HG02884 (cell line): Measurements from ENCODE around the gene IRX6.

Source experiments
- ATAC-seq: cut with Tn5 transposase; IDR thresholded peaks from one replicate; pipeline ENCODE4 v1.9.1; 2021; ENCODE audit warnings: mild to moderate bottlenecking, moderate library complexity; ENCODE audit not compliant: unreplicated experiment

IRX6 gene

GRCh38 chr16:55323637-55324271, at the start of gene IRX6:
Gene IRX6 (plus strand): TSS chr16:55324203. CDS start chr16:55325092, 889 bp downstream.
- ATAC-seq = no peak

GRCh38 chr16:55274391-55274790, 49.6 kb upstream of the IRX6 start:
- no peak for ATAC-seq

GRCh38 chr16:55275167-55275566, 48.8 kb upstream of the IRX6 start:
- no peak for ATAC-seq

- ATAC-seq = no peak
Measured at GRCh38 chr16:55275869-55276268, 48.1 kb upstream of the IRX6 start.

- no peak for ATAC-seq
Measured at GRCh38 chr16:55277536-55277935, 46.5 kb upstream of the IRX6 start.

GRCh38 chr16:55279598-55279997, 44.4 kb upstream of the IRX6 start:
- ATAC-seq = no peak

- no peak for ATAC-seq
Measured at GRCh38 chr16:55280587-55280986, 43.4 kb upstream of the IRX6 start.

GRCh38 chr16:55282441-55282840, 41.6 kb upstream of the IRX6 start:
- ATAC-seq = no peak

GRCh38 chr16:55283812-55284717, 39.9 kb upstream of the IRX6 start:
- no peak for ATAC-seq

- ATAC-seq = no peak
Measured at GRCh38 chr16:55284718-55285099, 39.3 kb upstream of the IRX6 start.

GRCh38 chr16:55285586-55285985, 38.4 kb upstream of the IRX6 start:
- no peak for ATAC-seq

GRCh38 chr16:55289353-55289752, 34.6 kb upstream of the IRX6 start:
- no peak for ATAC-seq

- no peak for ATAC-seq
Measured at GRCh38 chr16:55291847-55292246, 32.2 kb upstream of the IRX6 start.

GRCh38 chr16:55292491-55292890, 31.5 kb upstream of the IRX6 start:
- no peak for ATAC-seq

GRCh38 chr16:55294129-55294528, 29.9 kb upstream of the IRX6 start:
- no peak for ATAC-seq

GRCh38 chr16:55294931-55295342, 29.1 kb upstream of the IRX6 start:
- no peak for ATAC-seq

- no peak for ATAC-seq
Measured at GRCh38 chr16:55297062-55297909, 26.7 kb upstream of the IRX6 start.

- no peak for ATAC-seq
Measured at GRCh38 chr16:55297910-55298479, 26.0 kb upstream of the IRX6 start.

- no peak for ATAC-seq
Measured at GRCh38 chr16:55301385-55302008, 22.5 kb upstream of the IRX6 start.

- ATAC-seq = no peak
Measured at GRCh38 chr16:55302635-55303034, 21.4 kb upstream of the IRX6 start.

GRCh38 chr16:55308973-55309372, 15.0 kb upstream of the IRX6 start:
- ATAC-seq = no peak
